Suprapubic skin (tissue), 3 donors: ENCODE data around the gene NAP1L4.
A peak's percentile ranks its signal among the peaks of the same experiment; 100 is the strongest.

Source experiments
- CTCF ChIP-seq, 2 donors: fragments of 200-600 bp in 1 of 2; fragments of 450-650 bp in 1 of 2; sonication (generic) in 1 of 2; IDR thresholded peaks; one replicate each; pipeline ENCODE4 v1.5.1; 2016 to 2019; ENCODE audit warnings: antibody characterized with exemption in 2 of 2, mild to moderate bottlenecking in 1 of 2, moderate library complexity in 1 of 2
- POLR2A ChIP-seq, 2 donors: fragments of 450-650 bp; IDR thresholded peaks; one replicate each; pipeline ENCODE4 v1.6.1; 2017; ENCODE audit warnings: antibody characterized with exemption in 2 of 2, mild to moderate bottlenecking in 2 of 2, moderate library complexity in 2 of 2

GRCh38 chr11:2929950-2930703 lies 62.0 kb downstream of the NAP1L4 start:
- peak in 1 of 2 donors; percentile 13 for TF ChIP-seq CTCF (IDR thresholded peaks at IDR 0.05)
- no peak for TF ChIP-seq POLR2A (IDR thresholded peaks at IDR 0.05)
